ENCODE data around the gene TRIM13. TPM values are rescaled to one million over a fixed set of nuclear protein-coding genes. Genes with fewer than 3 reads are reported as not detected.

The TRIM13 gene
- total and polyA plus RNA-seq, 11 donors: 14.0 to 26.9 (median 18.5) TPM

GRCh38 chr13:50038266-50038665, 41.4 kb downstream of the TRIM13 start:
- H3K4me1 ChIP-seq: peaks cover 0 to 6% (median 0%) of the 10 kb centered on the region in 12 donors
- peaks cover 0 to 37% (median 14%) of the 10 kb centered on the region in 9 donors for H3K36me3 ChIP-seq
- H3K4me3 ChIP-seq: no peak overlapping the region
- H3K9me3 ChIP-seq: no peaks in the 10 kb centered on the region
- intact Hi-C loops (cut with DNase I): no loop called here
- DNase-seq: no peak
- H3K27ac ChIP-seq: no peak overlapping the region
- no peaks in the 10 kb centered on the region for H3K27me3 ChIP-seq
- ATAC-seq: no peak
- TF ChIP-seq CTCF (IDR thresholded peaks at IDR 0.05): no peak
- 93 to 98% (median 96%) methylated on average over 6 of the region's 6 CpGs for WGBS, 4 donors

GRCh38 chr13:50052478-50052877, 55.6 kb downstream of the TRIM13 start:
- Histone ChIP-seq H3K4me1 (peaks cover 0 to 19% (median 0%) of the 10 kb centered on the region in 12 donors), H3K27ac (no peak overlapping the region), H3K36me3 (peaks cover 0 to 18% (median 2%) of the 10 kb centered on the region in 9 donors), H3K4me3 (no peak overlapping the region), H3K27me3 (no peaks in the 10 kb centered on the region), H3K9me3 (peaks cover 0 to 4% (median 0%) of the 10 kb centered on the region in 12 donors)
- ATAC-seq (no peak), DNase-seq (no peak)
- 92 to 98% (median 94%) methylated on average over 4 of the region's 4 CpGs for WGBS, 4 donors
- TF ChIP-seq POLR2A (IDR thresholded peaks at IDR 0.05): no peak
- TF ChIP-seq CTCF (IDR thresholded peaks at IDR 0.05): no peak
- intact Hi-C loops (cut with DNase I): no loop called here

- H3K36me3 ChIP-seq: peaks cover 0 to 18% (median 2%) of the 10 kb centered on the region in 9 donors
- H3K9me3 ChIP-seq: peaks cover 0 to 4% (median 0%) of the 10 kb centered on the region in 12 donors
- no peak for ATAC-seq
- peaks cover 0 to 19% (median 0%) of the 10 kb centered on the region in 12 donors for H3K4me1 ChIP-seq
- H3K4me3 ChIP-seq: no peak overlapping the region
- no peak overlapping the region for H3K27ac ChIP-seq
- intact Hi-C loops (cut with DNase I): no loop called here
- TF ChIP-seq POLR2A (IDR thresholded peaks at IDR 0.05) (no peak), CTCF (IDR thresholded peaks at IDR 0.05) (no peak)
- WGBS, 4 donors: 91 to 97% (median 92%) methylated on average over 1 of the region's 1 CpG
- no peaks in the 10 kb centered on the region for H3K27me3 ChIP-seq
- DNase-seq: no peak
These were observed 57.0 kb downstream of the TRIM13 start for GRCh38 chr13:50053844-50054243.

GRCh38 chr13:50055454-50055853, 58.6 kb downstream of the TRIM13 start:
- ATAC-seq (no peak), DNase-seq (no peak)
- Histone ChIP-seq H3K4me1 (peaks cover 0 to 19% (median 0%) of the 10 kb centered on the region in 12 donors), H3K27ac (peak overlapping the region in 1 of 12 donors; percentile 42), H3K9me3 (peaks cover 0 to 4% (median 0%) of the 10 kb centered on the region in 12 donors), H3K27me3 (no peaks in the 10 kb centered on the region), H3K36me3 (peaks cover 0 to 15% (median 7%) of the 10 kb centered on the region in 9 donors), H3K4me3 (no peak overlapping the region)
- TF ChIP-seq POLR2A (IDR thresholded peaks at IDR 0.05): no peak
- no peak for TF ChIP-seq CTCF (IDR thresholded peaks at IDR 0.05)
- intact Hi-C loops (cut with DNase I): no loop called here
- WGBS, 4 donors: 60 to 81% (median 74%) methylated on average over 1 of the region's 1 CpG

Measured in heart left ventricle (tissue), 16 donors.